ENCODE results near the gene TRIB2. TPM values are rescaled to one million over a fixed set of nuclear protein-coding genes. Genes with fewer than 3 reads are reported as not detected.

TRIB2 gene
- total RNA-seq, 1 donor from 2014 or later = 31.1 TPM

- peaks cover 80% of the 10 kb centered on the region for H3K36me3 ChIP-seq
- peak overlapping the region; percentile 99 for H3K27ac ChIP-seq (replicated peaks)
- intact Hi-C loops (cut with micrococcal nuclease) = loop anchor here (5.0 kb wide), 1 partner anchor 276 kb away; no protein-coding TSS in a partner anchor
Measured at GRCh38 chr2:12726271-12726670, 9.5 kb downstream of the TRIB2 start.

GRCh38 chr2:12727065-12727464 is 10.3 kb downstream of the TRIB2 start:
- TF ChIP-seq CTCF (IDR thresholded peaks at IDR 0.05; ENCODE audit: borderline replicate concordance) = no peak
- Histone ChIP-seq H3K4me3 (no peak overlapping the region), H3K27ac (replicated peaks) (peak overlapping the region; percentile 99), H3K36me3 (peaks cover 86% of the 10 kb centered on the region), H3K27me3 (ENCODE audit: low read depth) (no peaks in the 10 kb centered on the region), H3K9me3 (replicated peaks) (no peaks in the 10 kb centered on the region), H3K4me1 (peaks cover 100% of the 10 kb centered on the region)
- no peak for DNase-seq
- intact Hi-C loops (cut with micrococcal nuclease) = loop anchor here (5.0 kb wide), 1 partner anchor 275 kb away; no protein-coding TSS in a partner anchor

More at GRCh38 chr2:12726271-12726670, 9.5 kb downstream of the TRIB2 start:
- no peak for TF ChIP-seq CTCF (IDR thresholded peaks at IDR 0.05; ENCODE audit: borderline replicate concordance)
- Histone ChIP-seq H3K4me1 (peaks cover 100% of the 10 kb centered on the region), H3K4me3 (no peak overlapping the region), H3K9me3 (replicated peaks) (no peaks in the 10 kb centered on the region), H3K27me3 (ENCODE audit: low read depth) (no peaks in the 10 kb centered on the region)
- DNase-seq = no peak

- intact Hi-C loops (cut with micrococcal nuclease) = loop anchor here (5.0 kb wide), 1 partner anchor 275 kb away; no protein-coding TSS in a partner anchor
- H3K27me3 ChIP-seq (ENCODE audit: low read depth) = no peaks in the 10 kb centered on the region
- H3K27ac ChIP-seq (replicated peaks) = peak overlapping the region; percentile 99
- no peaks in the 10 kb centered on the region for H3K9me3 ChIP-seq (replicated peaks)
- peaks cover 100% of the 10 kb centered on the region for H3K4me1 ChIP-seq
- no peak overlapping the region for H3K4me3 ChIP-seq
- no peak for DNase-seq
- no peak for TF ChIP-seq CTCF (IDR thresholded peaks at IDR 0.05; ENCODE audit: borderline replicate concordance)
- H3K36me3 ChIP-seq = peaks cover 86% of the 10 kb centered on the region
Measured at GRCh38 chr2:12727641-12728040, 10.9 kb downstream of the TRIB2 start.

- no peaks in the 10 kb centered on the region for H3K27me3 ChIP-seq (ENCODE audit: low read depth)
- H3K9me3 ChIP-seq (replicated peaks) = no peaks in the 10 kb centered on the region
- intact Hi-C loops (cut with micrococcal nuclease) = loop anchor here (5.0 kb wide), 1 partner anchor 274 kb away; no protein-coding TSS in a partner anchor
- no peak for DNase-seq
- no peak for TF ChIP-seq CTCF (IDR thresholded peaks at IDR 0.05; ENCODE audit: borderline replicate concordance)
- H3K36me3 ChIP-seq = peaks cover 83% of the 10 kb centered on the region
- peaks cover 100% of the 10 kb centered on the region for H3K4me1 ChIP-seq
- H3K4me3 ChIP-seq = no peak overlapping the region
- peak overlapping the region; percentile 99 for H3K27ac ChIP-seq (replicated peaks)
Measured at GRCh38 chr2:12728221-12728777, 11.6 kb downstream of the TRIB2 start.

GRCh38 chr2:12730265-12730664 is 13.5 kb downstream of the TRIB2 start:
- DNase-seq = no peak
- no peaks in the 10 kb centered on the region for H3K9me3 ChIP-seq (replicated peaks)
- H3K27me3 ChIP-seq (ENCODE audit: low read depth) = no peaks in the 10 kb centered on the region
- TF ChIP-seq CTCF (IDR thresholded peaks at IDR 0.05; ENCODE audit: borderline replicate concordance) = no peak
- intact Hi-C loops (cut with micrococcal nuclease) = loop anchor here (10.0 kb wide), 1 partner anchor 65 kb away; no protein-coding TSS in a partner anchor
- peak overlapping the region; percentile 99 for H3K27ac ChIP-seq (replicated peaks)
- H3K36me3 ChIP-seq = peaks cover 70% of the 10 kb centered on the region
- H3K4me1 ChIP-seq = peaks cover 100% of the 10 kb centered on the region
- H3K4me3 ChIP-seq = no peak overlapping the region
